NCI-H2227 treated with DMSO at 0.1 percent for 48 hours (cell line): ENCODE results near the gene RASL12.
"Not testable (repeated sequence)": the region's sequence is repeated elsewhere in the genome, so short reads cannot be mapped to it uniquely, and the experiment has no call there.

Experiments
- DNase-seq: peaks from one replicate; lab custom pipeline; 2025; lab: John Stamatoyannopoulos, UW

The RASL12 gene

GRCh38 chr15:65067645-65068402 is at the start of gene RASL12:
RASL12 (minus strand) TSS chr15:65067991; CDS start chr15:65067835, 156 bp downstream.
- no peak for DNase-seq

- DNase-seq: peak; percentile 30
These were observed 47.8 kb upstream of the RASL12 start for GRCh38 chr15:65115542-65115941.

- DNase-seq: no peak
These were observed 47.3 kb upstream of the RASL12 start, which contains the start of gene UBAP1L for GRCh38 chr15:65115086-65115485. UBAP1L (minus strand) TSS chr15:65115200; CDS start chr15:65106215, 8,985 bp downstream.

GRCh38 chr15:65110676-65111292 is 43.0 kb upstream of the RASL12 start:
- DNase-seq: no peak

GRCh38 chr15:65106011-65106590 is 38.3 kb upstream of the RASL12 start:
- DNase-seq: no peak

GRCh38 chr15:65105038-65105437 is 37.2 kb upstream of the RASL12 start:
- DNase-seq: no peak

- DNase-seq: no peak
These were observed 35.1 kb upstream of the RASL12 start for GRCh38 chr15:65102912-65103311.

GRCh38 chr15:65101891-65102708 is 34.3 kb upstream of the RASL12 start:
- no peak for DNase-seq

- DNase-seq: no peak
These were observed 33.7 kb upstream of the RASL12 start for GRCh38 chr15:65101411-65101890.

- DNase-seq: no peak
These were observed 32.7 kb upstream of the RASL12 start for GRCh38 chr15:65100442-65100841.

- not testable (repeated sequence) for DNase-seq
These were observed 32.0 kb upstream of the RASL12 start for GRCh38 chr15:65099801-65100200.

- no peak for DNase-seq
These were observed 31.5 kb upstream of the RASL12 start for GRCh38 chr15:65099336-65099735.

GRCh38 chr15:65097651-65098263 is 30.0 kb upstream of the RASL12 start:
- no peak for DNase-seq

- DNase-seq: no peak
These were observed 28.9 kb upstream of the RASL12 start for GRCh38 chr15:65096481-65097385.

- no peak for DNase-seq
These were observed 27.9 kb upstream of the RASL12 start for GRCh38 chr15:65095747-65096104.

- DNase-seq: no peak
These were observed 27.4 kb upstream of the RASL12 start for GRCh38 chr15:65095011-65095746.

GRCh38 chr15:65094294-65094995 is 26.7 kb upstream of the RASL12 start:
- no peak for DNase-seq

GRCh38 chr15:65093793-65094170 is 26.0 kb upstream of the RASL12 start:
- not testable (repeated sequence) for DNase-seq
